NCI-H128 (cell line): Measurements from ENCODE around the gene SFT2D1.

Experiments used
- DNase-seq: peaks from one replicate; lab custom pipeline; 2025; ENCODE audit not compliant: unreplicated experiment; lab: John Stamatoyannopoulos, UW

SFT2D1 gene

DNA sequence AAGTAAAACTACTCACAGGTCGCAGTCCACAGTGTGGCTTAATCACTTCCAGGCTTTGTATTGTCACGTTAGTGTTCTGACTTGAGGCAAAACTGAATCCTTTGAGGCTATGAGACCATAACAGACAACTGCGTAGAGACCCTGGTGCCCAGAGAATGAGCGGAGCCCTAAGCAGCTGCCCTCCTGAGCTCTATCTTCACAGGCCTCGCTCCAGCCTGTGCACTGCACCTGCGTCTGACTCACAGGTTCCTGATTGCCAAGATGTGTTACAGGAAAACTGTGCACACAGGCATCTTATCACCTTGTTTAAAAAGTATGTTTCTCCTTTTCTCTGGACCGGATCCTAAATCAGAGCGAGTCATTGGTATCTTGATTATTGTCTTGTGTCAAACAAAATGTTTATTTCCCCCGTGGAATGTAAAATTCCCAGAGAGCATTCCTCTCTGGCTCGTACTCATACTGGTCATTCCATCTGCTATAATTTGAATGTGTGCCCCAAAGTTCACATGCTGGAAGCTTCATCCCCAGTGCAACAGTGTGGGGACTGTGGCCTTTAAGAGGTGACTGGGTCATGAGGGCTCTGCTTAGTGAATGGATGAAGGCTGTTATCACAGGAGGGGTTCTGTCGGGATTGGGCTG lies 59.8 kb downstream of the SFT2D1 start:
- no peak for DNase-seq

- DNase-seq: no peak
Observed at GRCh38 chr6:166281104-166281503, 61.2 kb downstream of the SFT2D1 start.

GRCh38 chr6:166279393-166279679 lies 63.0 kb downstream of the SFT2D1 start:
- no peak for DNase-seq

DNA sequence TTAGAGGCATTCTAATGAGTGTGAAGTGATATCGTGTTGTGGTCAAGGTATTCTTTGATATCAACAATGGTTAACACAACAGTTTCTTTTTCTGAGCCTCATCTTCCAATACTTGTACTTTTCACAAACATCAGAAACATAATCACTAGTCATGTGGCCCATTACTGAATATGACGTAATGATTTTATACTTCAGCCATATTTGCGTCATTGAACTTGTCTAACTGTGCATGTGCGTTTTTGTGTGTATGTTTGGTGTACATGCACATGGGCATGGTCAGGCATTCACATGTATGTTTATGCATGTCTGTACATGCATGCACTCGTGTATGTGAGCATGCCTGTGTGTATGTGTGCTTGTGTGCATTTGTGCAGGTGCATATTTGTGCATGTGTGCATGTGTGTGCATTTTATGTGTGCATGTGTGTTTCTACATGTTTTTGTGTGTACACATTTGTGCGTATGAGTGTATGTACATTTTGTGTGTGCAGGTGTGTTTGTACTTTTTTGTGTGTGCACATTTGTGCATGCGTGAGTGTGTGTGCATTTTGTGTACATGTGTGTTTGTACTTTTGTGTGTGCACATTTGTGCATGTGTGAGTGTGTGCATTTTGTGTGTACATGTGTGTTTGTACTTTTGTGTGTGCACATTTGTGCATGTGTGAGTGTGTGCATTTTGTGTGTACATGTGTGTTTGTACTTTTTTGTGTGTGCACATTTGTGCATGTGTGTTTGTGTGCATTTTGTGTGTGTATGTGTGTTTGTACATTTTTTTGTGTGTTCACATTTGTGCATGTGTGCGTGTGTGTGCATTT lies 63.6 kb downstream of the SFT2D1 start:
- no peak for DNase-seq

DNA sequence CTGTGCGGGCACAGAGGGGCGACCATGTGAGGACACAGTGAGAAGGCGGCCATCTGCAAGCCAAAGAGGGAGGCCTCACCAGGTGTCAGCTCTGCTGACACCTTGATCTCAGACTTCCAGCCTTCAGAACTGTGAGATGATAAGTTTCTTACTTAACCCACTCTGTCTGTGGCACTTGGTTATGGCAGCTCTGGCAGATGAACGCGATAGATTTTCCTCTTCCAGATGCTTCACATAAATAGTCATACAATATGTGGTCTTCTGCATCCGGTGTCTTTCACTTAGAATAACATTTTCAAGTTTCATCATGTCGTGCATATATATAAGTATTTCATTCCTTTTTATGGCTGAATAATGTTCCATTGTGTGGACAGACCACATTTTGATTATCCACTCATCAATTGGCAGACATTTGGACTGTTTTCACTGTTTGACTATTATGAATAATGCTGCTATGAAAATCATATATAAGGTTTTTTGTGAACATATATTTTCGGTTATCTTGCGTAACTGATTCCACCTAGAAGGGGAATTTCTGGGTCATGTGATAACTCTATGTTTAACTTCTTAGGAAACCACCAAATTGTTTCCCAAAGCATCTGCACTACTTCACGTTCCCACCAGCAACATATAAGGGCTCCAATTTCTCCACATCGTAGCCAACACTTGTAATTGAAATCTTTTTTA lies 64.3 kb downstream of the SFT2D1 start:
- no peak for DNase-seq

DNA sequence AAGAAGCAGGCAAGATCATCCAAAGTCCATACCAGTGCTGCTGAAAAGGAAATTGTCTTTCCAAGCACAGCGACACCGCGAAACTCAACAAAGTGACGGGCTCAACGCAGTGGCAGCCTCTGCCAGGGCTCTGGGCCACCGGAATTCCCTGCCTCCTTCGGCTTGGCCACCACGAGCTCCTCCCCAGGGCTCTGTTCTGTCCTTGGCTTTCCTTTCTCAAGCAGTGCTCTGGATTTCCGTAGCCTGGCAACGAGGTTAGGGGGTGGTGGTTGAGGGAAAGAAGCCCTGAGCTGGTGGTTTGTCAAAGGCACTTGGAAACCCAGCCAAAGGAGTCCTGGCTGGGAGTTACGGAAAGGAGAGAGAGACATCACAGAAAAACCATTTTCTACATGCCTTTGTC lies 65.3 kb downstream of the SFT2D1 start:
- DNase-seq: no peak

- DNase-seq: peak; percentile 62
Observed at GRCh38 chr6:166275714-166276166, 66.6 kb downstream of the SFT2D1 start.

DNA sequence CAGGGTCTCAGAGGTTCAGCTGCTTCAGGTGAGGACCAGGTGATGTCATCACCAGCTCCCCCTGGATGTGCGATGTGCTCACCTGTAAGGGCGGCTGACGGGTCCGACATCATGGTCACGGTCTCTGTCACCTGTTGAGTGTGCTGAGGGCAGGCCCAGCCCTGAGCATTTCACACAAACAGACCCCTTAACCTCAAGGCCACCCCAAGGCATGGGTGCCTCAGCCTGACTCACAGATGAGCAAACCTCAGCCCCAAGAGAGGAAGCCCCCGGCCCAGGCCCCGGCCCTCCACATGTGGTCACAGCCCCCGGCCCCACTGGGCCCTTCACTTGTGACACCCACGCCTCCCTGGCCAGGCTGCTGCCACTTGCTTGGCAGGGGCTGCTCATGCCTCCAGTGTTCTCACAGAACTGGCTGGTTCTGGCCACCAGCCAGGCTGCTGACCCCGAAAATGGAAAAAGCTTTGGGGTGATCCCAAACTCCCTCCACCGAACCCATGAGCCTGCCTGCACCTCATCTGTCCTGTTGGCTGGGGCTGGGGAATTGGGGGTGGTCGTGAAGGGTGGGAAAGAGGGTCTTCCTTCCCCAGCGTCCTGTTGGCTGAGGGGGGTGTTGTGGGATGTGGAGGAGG lies 67.5 kb downstream of the SFT2D1 start:
- DNase-seq: no peak

DNA sequence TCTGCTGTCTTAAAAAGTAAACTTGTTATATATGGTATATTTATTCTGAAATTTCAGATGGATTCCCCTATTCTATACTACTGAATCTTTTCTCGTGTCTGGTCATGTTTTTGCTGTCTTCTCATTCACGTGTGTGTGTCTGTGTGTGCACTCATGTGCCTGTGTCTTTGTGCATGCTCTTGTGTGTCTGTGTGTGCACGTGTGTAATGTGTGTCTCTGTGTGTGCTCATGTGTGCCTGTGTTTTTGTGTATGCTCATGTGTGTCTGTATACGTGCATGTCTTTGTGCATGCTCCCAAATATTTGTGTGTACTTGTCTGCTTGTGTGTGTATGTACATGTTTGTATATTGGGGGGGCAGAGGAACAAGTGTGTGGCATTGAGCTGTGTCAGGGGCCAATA lies 68.2 kb downstream of the SFT2D1 start:
- DNase-seq: no peak

GRCh38 chr6:166271376-166271765 lies 71.0 kb downstream of the SFT2D1 start:
- DNase-seq: no peak

GRCh38 chr6:166270706-166271375 lies 71.5 kb downstream of the SFT2D1 start:
- no peak for DNase-seq
